BE2C (cell line): Measurements from ENCODE around the gene TOR1B.

Experiments
- DNase-seq: peaks from one replicate; pipeline ENCODE4 v3.0.0-alpha.2; 2020
- H3K27me3 ChIP-seq: fragments of 250-450 bp; sonication (Bioruptor Pico); 2 replicates; pipeline ENCODE4 v1.5.1; 2020; ENCODE audit warnings: mild to moderate bottlenecking
- H3K36me3 ChIP-seq: fragments of 250-450 bp; sonication (Bioruptor Pico); 2 replicates; pipeline ENCODE4 v1.5.1; 2020; ENCODE audit warnings: mild to moderate bottlenecking
- H3K4me1 ChIP-seq: fragments of 250-450 bp; sonication (Bioruptor Pico); 2 replicates; pipeline ENCODE4 v1.5.1; 2020
- H3K4me3 ChIP-seq: 2 replicates; pipeline ENCODE4 v1.5.1; 2011; ENCODE audit warnings: low read depth, low read length
- H3K9me3 ChIP-seq: fragments of 250-450 bp; sonication (Bioruptor Pico); 2 replicates; pipeline ENCODE4 v1.5.1; 2020
- TF ChIP-seq, protein P1 (sequence below): IDR thresholded peaks from 2 replicates; pipeline ENCODE4 v1.5.1; 2012; ENCODE audit warnings: mild to moderate bottlenecking, low read depth, low read length

The TOR1B gene

DNA sequence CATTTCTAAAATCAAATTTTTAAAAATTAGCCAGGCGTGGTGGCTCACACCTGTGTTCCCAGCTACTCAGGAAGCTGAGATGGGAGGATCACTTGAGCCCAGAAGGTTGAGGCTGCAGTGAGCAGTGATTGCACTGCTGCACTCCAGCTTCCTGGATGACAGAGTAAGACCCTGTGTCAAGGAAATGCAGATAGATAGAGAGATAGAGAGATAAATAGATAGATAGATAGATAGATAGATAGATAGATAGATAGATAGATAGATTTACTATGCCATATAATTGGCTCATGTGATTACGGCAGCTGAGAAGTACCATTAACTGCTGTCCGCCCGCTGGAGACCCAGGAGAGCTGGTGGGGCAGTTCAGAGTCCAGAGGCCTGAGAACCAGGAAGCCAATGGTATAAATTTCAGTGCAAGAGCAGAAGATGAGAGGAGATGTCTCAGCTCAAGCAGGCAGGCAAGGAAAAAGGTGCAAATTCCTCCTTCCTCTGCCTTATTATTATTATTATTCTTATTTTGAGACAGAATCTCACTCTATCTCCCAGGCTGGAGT is 37.1 kb upstream of the TOR1B start:
- TF ChIP-seq, protein P1, sequence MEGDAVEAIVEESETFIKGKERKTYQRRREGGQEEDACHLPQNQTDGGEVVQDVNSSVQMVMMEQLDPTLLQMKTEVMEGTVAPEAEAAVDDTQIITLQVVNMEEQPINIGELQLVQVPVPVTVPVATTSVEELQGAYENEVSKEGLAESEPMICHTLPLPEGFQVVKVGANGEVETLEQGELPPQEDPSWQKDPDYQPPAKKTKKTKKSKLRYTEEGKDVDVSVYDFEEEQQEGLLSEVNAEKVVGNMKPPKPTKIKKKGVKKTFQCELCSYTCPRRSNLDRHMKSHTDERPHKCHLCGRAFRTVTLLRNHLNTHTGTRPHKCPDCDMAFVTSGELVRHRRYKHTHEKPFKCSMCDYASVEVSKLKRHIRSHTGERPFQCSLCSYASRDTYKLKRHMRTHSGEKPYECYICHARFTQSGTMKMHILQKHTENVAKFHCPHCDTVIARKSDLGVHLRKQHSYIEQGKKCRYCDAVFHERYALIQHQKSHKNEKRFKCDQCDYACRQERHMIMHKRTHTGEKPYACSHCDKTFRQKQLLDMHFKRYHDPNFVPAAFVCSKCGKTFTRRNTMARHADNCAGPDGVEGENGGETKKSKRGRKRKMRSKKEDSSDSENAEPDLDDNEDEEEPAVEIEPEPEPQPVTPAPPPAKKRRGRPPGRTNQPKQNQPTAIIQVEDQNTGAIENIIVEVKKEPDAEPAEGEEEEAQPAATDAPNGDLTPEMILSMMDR, result no peak
- Histone ChIP-seq H3K4me1 (no peaks in the 10 kb centered on the region), H3K27me3 (no peaks in the 10 kb centered on the region), H3K36me3 (no peaks in the 10 kb centered on the region), H3K4me3 (no peak overlapping the region), H3K9me3 (no peaks in the 10 kb centered on the region)
- no peak for DNase-seq

DNA sequence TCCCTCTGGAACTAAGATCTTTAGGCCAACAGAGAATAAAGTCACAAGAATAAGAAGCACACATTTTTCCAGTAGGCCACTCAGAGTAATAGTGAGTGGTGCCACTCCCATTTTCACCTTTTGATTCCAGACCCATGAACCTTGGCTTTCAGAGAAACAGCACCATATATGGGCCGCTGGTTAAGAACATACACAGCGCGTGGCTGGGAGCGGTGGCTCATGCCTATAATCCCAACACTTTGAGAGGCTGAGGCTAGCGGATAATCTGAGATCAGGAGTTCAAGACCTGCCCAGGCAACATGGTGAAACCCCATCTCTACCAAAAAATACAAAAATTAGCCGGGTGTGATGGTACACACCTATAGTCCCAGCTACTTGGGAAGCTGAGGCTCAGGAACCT is 34.5 kb upstream of the TOR1B start:
- H3K27me3 ChIP-seq, result no peaks in the 10 kb centered on the region
- no peaks in the 10 kb centered on the region for H3K9me3 ChIP-seq
- no peak for DNase-seq
- H3K4me1 ChIP-seq, result no peaks in the 10 kb centered on the region
- H3K4me3 ChIP-seq, result no peak overlapping the region
- TF ChIP-seq, protein P1, result no peak
- H3K36me3 ChIP-seq, result no peaks in the 10 kb centered on the region

DNA sequence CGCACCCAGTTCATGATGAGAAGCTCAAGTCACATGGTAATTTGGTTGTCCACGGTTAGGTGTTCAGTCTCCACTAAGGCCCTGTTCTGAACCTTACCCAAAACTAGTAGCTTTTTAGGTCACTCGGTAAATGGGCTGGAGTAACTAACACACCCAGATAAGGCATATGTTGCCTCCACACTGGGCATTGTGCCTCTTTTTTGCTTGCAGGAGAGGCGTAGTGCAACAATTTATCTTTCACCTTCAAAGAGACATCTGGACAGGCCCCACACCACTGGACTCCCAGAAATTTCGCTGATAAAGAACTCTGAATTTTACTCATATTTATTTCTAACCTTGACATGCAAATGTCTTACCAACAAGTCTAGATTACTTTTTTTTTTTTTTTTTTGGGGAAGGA is 33.3 kb upstream of the TOR1B start:
- no peak for DNase-seq
- Histone ChIP-seq H3K9me3 (no peaks in the 10 kb centered on the region), H3K4me3 (no peak overlapping the region), H3K36me3 (no peaks in the 10 kb centered on the region), H3K27me3 (no peaks in the 10 kb centered on the region), H3K4me1 (no peaks in the 10 kb centered on the region)
- TF ChIP-seq, protein P1, result no peak

DNA sequence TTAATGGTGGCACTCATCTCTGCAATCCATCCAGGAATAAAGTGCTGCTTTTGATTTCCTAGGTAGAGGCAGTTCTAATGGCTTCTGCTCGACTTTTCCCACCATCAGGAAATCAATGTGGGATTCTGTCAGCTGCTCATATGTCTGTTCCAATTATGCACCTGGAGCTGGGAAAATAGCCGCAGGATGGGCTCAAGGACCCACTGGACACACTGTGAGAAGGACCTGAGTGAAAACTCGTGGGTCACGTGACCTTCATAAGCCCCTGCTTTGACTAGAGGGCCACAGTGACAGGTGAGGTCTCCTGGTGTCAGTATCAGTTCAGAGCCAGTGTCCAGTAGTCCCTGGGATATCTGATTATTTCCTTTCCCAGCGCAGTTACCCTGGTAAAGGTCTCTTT is 32.2 kb upstream of the TOR1B start:
- Histone ChIP-seq H3K4me1 (peaks cover 6% of the 10 kb centered on the region; the same call in 1 of the 2 replicates), H3K27me3 (no peaks in the 10 kb centered on the region)
- DNase-seq, result no peak

DNA sequence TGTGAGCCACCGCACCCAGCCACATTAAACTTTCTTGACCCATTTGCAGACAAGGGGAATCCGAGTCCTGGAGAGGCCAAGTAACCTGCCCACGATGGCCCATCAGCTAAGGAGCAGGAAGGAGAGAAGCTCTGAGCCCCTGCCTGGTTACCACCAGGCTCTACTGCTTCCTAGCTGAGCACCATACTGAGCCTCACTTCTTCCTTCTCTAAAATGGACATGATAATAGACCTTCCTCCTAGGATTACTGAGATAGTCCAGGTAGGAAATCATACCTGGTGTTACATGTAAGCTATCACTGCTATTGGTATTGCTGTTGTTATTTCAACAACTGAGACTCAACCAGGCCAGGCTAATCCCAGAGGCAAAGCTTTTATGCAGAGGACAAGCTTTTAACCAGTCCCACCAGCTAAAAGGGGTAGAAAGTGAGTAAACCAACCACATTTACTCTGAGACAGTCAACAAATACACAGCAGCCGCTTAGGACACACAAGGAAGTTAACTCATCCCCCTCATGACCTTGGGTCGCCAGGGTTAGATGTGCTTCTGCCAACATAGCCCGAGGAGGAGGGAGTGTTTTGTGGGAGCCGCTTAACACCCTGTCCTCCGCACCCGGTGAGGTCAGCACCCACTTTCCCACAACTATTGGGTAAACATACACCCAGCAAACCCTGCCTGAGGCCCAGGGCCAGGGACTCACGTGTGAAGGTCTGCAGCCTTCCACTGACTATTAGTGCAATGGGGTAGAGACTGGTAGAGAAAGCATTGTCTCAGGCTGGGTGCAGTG is 29.5 kb upstream of the TOR1B start:
- H3K36me3 ChIP-seq, result no peaks in the 10 kb centered on the region
- peaks cover 13% of the 10 kb centered on the region; the same call in 1 of the 2 replicates for H3K4me1 ChIP-seq
- H3K9me3 ChIP-seq, result no peaks in the 10 kb centered on the region
- DNase-seq, result no peak
- H3K4me3 ChIP-seq, result no peak overlapping the region
- H3K27me3 ChIP-seq, result no peaks in the 10 kb centered on the region
- TF ChIP-seq, protein P1, result no peak

More for the DNA sequence above, 32.2 kb upstream of the TOR1B start:
- no peak overlapping the region for H3K4me3 ChIP-seq
- no peaks in the 10 kb centered on the region for H3K9me3 ChIP-seq
- no peaks in the 10 kb centered on the region for H3K36me3 ChIP-seq
- TF ChIP-seq, protein P1, result no peak

DNA sequence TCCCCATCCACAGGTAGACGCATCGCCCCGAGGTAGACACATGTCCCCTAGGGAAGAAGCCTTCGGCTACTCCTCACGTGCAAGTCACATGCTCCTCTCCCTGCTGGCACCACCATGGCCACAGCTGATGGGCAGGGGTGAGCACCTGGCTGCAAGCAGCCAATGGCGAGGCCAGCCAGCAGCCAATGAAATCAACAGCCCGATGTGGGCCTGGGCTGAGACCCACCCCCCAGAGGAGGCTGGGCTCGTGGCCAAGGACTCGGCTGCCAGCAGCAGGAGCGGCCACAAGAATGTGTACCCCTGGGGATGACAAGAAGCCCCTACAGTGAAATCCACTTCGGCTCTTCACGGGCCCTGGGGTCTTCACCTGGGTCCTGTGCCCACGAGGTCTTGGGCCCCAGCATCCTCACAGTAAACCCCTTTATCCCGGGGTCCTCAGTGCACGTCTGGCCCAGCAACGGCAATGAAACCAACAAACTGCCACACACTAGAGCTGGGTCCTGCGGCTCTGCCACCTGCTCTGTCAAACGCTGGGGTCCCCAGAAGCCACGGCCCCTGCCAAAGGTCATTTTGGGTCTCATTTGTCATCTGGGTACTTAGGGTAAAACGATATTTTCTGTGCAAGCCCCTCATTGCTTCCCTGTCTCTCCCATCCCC is 28.1 kb upstream of the TOR1B start:
- DNase-seq, result peak; percentile 37
- H3K27me3 ChIP-seq, result no peaks in the 10 kb centered on the region
- TF ChIP-seq, protein P1, result no peak
- no peaks in the 10 kb centered on the region for H3K36me3 ChIP-seq
- peaks cover 13% of the 10 kb centered on the region; the same call in 1 of the 2 replicates for H3K4me1 ChIP-seq
- H3K9me3 ChIP-seq, result no peaks in the 10 kb centered on the region
- H3K4me3 ChIP-seq, result no peak overlapping the region
